Osteocyte (in vitro differentiated cells): ENCODE measurements around the gene VDAC2. TPM values are rescaled to one million over a fixed set of nuclear protein-coding genes. Genes with fewer than 3 reads are reported as not detected.
A peak's percentile ranks its signal among the peaks of the same experiment; 100 is the strongest.
"Not testable (repeated sequence)": the region's sequence is repeated elsewhere in the genome, so short reads cannot be mapped to it uniquely, and the experiment has no call there.

Experiments
- DNase-seq: peaks from one replicate; pipeline ENCODE4 v3.0.0; 2021; ENCODE audit warnings: mixed read lengths; ENCODE audit not compliant: unreplicated experiment; ENCODE audit errors: extremely low spot score
- H3K27ac Mint-ChIP-seq: one replicate; pipeline ENCODE4 v1.8.0; 2021; ENCODE audit warnings: mild to moderate bottlenecking, mixed read lengths; ENCODE audit not compliant: unreplicated experiment
- H3K27me3 Mint-ChIP-seq: one replicate; pipeline ENCODE4 v1.8.0; 2021; ENCODE audit warnings: mixed read lengths; ENCODE audit not compliant: unreplicated experiment
- H3K36me3 Mint-ChIP-seq: one replicate; pipeline ENCODE4 v1.8.0; 2021; ENCODE audit warnings: mixed read lengths; ENCODE audit not compliant: unreplicated experiment
- H3K4me1 Mint-ChIP-seq: one replicate; pipeline ENCODE4 v1.8.0; 2021; ENCODE audit warnings: mixed read lengths; ENCODE audit not compliant: unreplicated experiment
- H3K4me3 Mint-ChIP-seq: one replicate; pipeline ENCODE4 v1.8.0; 2021; ENCODE audit warnings: mild to moderate bottlenecking, moderate library complexity, mixed read lengths; ENCODE audit not compliant: unreplicated experiment
- H3K9me3 Mint-ChIP-seq: one replicate; pipeline ENCODE4 v1.8.0; 2021; ENCODE audit warnings: mixed read lengths; ENCODE audit not compliant: unreplicated experiment
- total RNA-seq: library from RNA; stranded (reverse); gene quantifications from 2 replicates; pipeline ENCODE4 v1.2.1, GENCODE V29; 2021
- TF ChIP-seq, protein P1 (sequence below): fragments of 200-600 bp; sonication (generic); IDR thresholded peaks from 2 replicates; pipeline ENCODE4 v1.5.0; 2021; ENCODE audit warnings: antibody characterized with exemption, mild to moderate bottlenecking, moderate library complexity

Gene VDAC2
- total RNA-seq, 1 donor from 2014 or later = 130 TPM

DNA sequence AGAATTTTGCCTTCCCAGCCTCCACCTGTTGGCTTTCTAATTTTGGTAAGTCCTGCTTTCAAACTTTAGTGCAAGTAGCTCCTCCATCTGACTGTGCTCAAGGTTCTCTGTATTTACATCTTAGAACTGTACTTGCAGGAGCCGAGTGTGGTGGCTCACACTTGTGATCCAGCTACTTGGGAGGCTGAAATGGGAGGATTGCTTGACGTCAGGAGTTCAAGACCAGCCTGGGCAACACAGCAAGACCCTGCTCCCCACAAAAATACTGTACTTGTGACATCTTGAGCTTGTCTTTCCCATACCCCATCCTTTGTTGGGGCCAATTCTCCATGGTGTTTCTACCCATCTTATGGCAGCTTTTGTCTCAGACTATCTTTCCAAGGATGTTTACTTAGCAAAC is 4.7 kb upstream of the VDAC2 start:
- H3K27me3 Mint-ChIP-seq = no peaks in the 10 kb centered on the region
- no peaks in the 10 kb centered on the region for H3K36me3 Mint-ChIP-seq
- TF ChIP-seq, protein P1, sequence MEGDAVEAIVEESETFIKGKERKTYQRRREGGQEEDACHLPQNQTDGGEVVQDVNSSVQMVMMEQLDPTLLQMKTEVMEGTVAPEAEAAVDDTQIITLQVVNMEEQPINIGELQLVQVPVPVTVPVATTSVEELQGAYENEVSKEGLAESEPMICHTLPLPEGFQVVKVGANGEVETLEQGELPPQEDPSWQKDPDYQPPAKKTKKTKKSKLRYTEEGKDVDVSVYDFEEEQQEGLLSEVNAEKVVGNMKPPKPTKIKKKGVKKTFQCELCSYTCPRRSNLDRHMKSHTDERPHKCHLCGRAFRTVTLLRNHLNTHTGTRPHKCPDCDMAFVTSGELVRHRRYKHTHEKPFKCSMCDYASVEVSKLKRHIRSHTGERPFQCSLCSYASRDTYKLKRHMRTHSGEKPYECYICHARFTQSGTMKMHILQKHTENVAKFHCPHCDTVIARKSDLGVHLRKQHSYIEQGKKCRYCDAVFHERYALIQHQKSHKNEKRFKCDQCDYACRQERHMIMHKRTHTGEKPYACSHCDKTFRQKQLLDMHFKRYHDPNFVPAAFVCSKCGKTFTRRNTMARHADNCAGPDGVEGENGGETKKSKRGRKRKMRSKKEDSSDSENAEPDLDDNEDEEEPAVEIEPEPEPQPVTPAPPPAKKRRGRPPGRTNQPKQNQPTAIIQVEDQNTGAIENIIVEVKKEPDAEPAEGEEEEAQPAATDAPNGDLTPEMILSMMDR = no peak
- H3K4me1 Mint-ChIP-seq = peaks cover 12% of the 10 kb centered on the region
- no peak overlapping the region for H3K4me3 Mint-ChIP-seq
- H3K9me3 Mint-ChIP-seq = no peaks in the 10 kb centered on the region
- no peak for DNase-seq
- H3K27ac Mint-ChIP-seq = no peak overlapping the region

DNA sequence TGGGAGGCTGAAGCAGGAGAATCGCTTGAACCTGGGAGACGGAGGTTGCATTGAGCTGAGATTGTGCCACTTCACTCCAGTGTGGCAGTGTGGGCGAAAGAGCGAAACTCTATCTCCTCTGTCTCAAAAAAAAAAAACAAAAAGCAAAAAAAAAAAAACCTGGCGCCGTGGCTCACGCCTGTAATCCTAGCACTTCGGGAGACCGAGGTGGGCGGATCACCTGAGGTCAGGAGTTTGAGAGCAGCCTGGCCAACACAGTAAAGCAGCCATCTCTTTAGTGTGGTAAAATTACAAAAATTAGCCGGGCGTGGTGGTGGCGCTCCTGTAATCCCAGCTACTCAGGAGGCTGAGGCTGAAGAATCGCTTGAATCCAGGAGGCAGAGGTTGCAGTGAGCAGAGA is 4.0 kb upstream of the VDAC2 start:
- not testable (repeated sequence) for H3K36me3 Mint-ChIP-seq, H3K4me3 Mint-ChIP-seq, H3K27ac Mint-ChIP-seq, H3K27me3 Mint-ChIP-seq, DNase-seq, H3K9me3 Mint-ChIP-seq
- H3K4me1 Mint-ChIP-seq = peaks cover 15% of the 10 kb centered on the region

DNA sequence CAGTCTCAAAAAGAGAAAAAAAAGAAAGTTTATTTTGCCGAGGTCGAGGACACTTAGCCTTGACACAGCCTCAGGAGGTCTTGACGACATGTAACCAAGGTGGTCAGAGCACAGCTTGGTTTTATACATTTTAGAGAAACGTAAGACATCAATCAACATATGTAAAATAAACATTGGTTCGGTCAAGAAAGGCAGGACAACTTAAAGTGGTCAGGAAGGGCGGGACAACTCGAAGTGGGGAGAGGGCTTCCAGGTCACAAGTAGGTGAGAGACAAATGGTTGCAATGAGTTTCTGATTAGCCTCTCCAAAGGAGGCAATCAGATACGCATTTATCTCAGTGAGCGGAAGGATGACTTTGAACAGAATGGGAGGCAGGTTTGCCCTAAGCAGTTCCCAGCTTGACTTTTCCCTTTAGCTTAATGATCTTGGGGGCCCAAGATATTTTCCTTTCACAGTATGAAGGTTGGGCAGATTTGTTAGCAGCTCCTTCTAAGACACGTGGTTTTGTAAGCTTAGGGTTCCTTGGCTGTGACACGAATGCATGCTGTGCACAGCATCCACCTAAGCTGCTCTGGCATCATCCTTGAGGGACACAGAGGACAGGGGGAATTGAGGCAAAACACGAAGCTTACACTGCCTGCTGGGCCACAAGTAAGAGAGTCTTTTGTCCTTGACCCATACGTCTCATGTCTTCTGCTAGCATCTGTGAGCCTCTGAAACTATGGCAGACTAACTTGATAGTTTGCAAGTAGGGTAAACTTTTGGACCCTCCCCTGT is 3.3 kb upstream of the VDAC2 start:
- H3K9me3 Mint-ChIP-seq = no peaks in the 10 kb centered on the region
- H3K27ac Mint-ChIP-seq = no peak overlapping the region
- H3K27me3 Mint-ChIP-seq = no peaks in the 10 kb centered on the region
- H3K4me1 Mint-ChIP-seq = peaks cover 21% of the 10 kb centered on the region
- no peak overlapping the region for H3K4me3 Mint-ChIP-seq
- H3K36me3 Mint-ChIP-seq = no peaks in the 10 kb centered on the region
- DNase-seq = no peak
- TF ChIP-seq, protein P1 = no peak

DNA sequence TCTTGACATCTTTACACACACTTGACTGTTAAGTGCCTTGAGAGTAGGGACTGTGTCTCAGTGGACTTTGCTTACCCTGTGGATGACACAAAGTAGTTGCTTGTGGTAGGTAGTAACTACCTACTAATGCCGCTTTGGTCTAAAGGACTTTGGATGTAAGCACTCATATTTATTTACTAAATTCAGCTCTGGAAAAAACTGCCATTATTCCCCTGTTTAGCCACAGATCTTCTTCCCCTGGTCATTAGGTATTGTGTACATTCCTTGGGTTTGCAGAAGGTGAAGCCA is 2.8 kb upstream of the VDAC2 start:
- H3K4me3 Mint-ChIP-seq = no peak overlapping the region

DNA sequence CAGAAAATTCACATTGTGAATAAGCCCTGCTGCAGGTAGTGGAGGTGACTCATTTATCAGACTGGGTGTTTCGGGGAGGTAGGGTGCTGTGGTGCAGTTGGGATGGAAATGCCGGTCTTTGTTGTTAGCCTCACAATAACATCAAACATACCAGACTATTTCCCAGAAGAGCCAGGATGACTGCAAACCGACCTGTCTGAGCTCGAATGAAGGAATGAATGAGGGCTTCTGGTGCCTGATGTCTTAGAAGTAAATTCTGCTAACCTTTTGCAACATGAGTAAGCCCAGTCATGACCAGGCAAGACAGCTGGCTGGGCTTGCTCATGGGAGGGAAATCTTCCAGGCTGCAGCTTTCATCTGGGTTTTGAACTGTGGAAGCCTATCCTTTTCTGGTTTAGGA is 2.4 kb upstream of the VDAC2 start:
- Mint-ChIP-seq H3K27me3 (no peaks in the 10 kb centered on the region), H3K4me3 (peak overlapping the region; percentile 6), H3K4me1 (peaks cover 22% of the 10 kb centered on the region), H3K9me3 (no peaks in the 10 kb centered on the region), H3K36me3 (peaks cover 5% of the 10 kb centered on the region), H3K27ac (peak overlapping the region; percentile 71)
- no peak for DNase-seq
- TF ChIP-seq, protein P1 = no peak

More for the DNA sequence above, 2.8 kb upstream of the VDAC2 start:
- Mint-ChIP-seq H3K4me1 (peaks cover 24% of the 10 kb centered on the region), H3K27me3 (no peaks in the 10 kb centered on the region), H3K36me3 (peaks cover 4% of the 10 kb centered on the region), H3K27ac (no peak overlapping the region), H3K9me3 (no peaks in the 10 kb centered on the region)
- TF ChIP-seq, protein P1 = no peak
- DNase-seq = no peak
